ENCODE data around the gene XPR1. TPM values are rescaled to one million over a fixed set of nuclear protein-coding genes. Genes with fewer than 3 reads are reported as not detected.

The XPR1 gene
- total and polyA plus RNA-seq, 10 of the 15 experiments (the other 5 are each of a cell fraction or from before 2014, with no cell fraction given) = 1.1 to 33.9 (median 11.3) TPM

GRCh38 chr1:180909462-180909976 is 277.7 kb downstream of the XPR1 start:
- Histone ChIP-seq H4K20me1 (ENCODE audit: control insufficient read depth, insufficient read depth) (no peaks in the 10 kb centered on the region), H3K4me2 (ENCODE audit: control insufficient read depth, insufficient read depth) (peak overlapping the region; percentile 85), H3K9ac (ENCODE audit: control insufficient read depth, insufficient read depth, low read length) (no peak overlapping the region), H3K9me3 (replicated peaks; ENCODE audit: control insufficient read depth, insufficient read depth, low read length) (no peaks in the 10 kb centered on the region), H3K27me3 (replicated peaks in 1 of 2; ENCODE audit: control insufficient read depth in 2 of 2, insufficient read depth in 2 of 2, low read length in 1 of 2) (peaks cover 0 to 3% of the 10 kb centered on the region in 2 experiments; a peak in 1 of 4 replicates), H2AFZ (ENCODE audit: control insufficient read depth, low read depth, low read length) (no peak overlapping the region), H3K27ac (ENCODE audit: control insufficient read depth, insufficient read depth) (peak overlapping the region; percentile 43; the same call in 1 of the 2 replicates), H3K36me3 (ENCODE audit: control insufficient read depth in 2 of 2, insufficient read depth in 2 of 2, low read length in 1 of 2) (no peaks in the 10 kb centered on the region), H3K79me2 (ENCODE audit: control insufficient read depth, insufficient read depth, low read length) (no peaks in the 10 kb centered on the region), H3K4me3 (peak overlapping the region; percentile 26; the same call in 1 of the 2 replicates), H3K4me1 (ENCODE audit: control insufficient read depth, insufficient read depth, low read length) (peaks cover 22% of the 10 kb centered on the region)
- intact Hi-C loops (cut with micrococcal nuclease; ENCODE audit: unreplicated experiment) (no loop called here), in situ Hi-C loops (cut with MboI) (no loop called here)
- 13% methylated on average over 5 of the region's 5 CpGs for WGBS (ENCODE audit: insufficient coverage, insufficient replicate concordance, low lambda C conversion rate, missing lambda C conversion rate)
- FAIRE-seq (no peak), DNase-seq (ENCODE audit: low read depth, low spot score) (peak; percentile 52), ATAC-seq (peak; percentile 65)
- ChIA-PET CTCF (interaction anchor here (0.7 to 19.8 kb wide), 13 partner anchors 9 to 573 kb away, joined by 3 to 344 read pairs (median 3); partner anchors contain the start of gene CACNA1E), SMC1A (ENCODE audit: uncharacterized antibody, unreplicated experiment) (interaction anchor here (0.6 to 19.3 kb wide), 21 partner anchors 9 to 407 kb away, joined by 3 to 304 read pairs (median 4); partner anchors contain the start of genes ACBD6, MR1 and STX6), POLR2A (interaction anchor here (0.6 to 1.5 kb wide), 9 partner anchors 13 to 243 kb away, joined by 3 to 7 read pairs (median 4); partner anchors contain the start of gene STX6), RAD21 (ENCODE audit: unreplicated experiment) (interaction anchor here (0.6 to 3.0 kb wide), 22 partner anchors 8 to 407 kb away, joined by 3 to 31 read pairs (median 5); partner anchors contain the start of genes ACBD6 and XPR1)
- no TSS peak for BruUV-seq (replicated peaks)
- TF ChIP-seq EGR1 (IDR thresholded peaks at IDR 0.05; ENCODE audit: borderline replicate concordance in 1 of 2, low read depth in 2 of 2, low read length in 2 of 2) (no peak), ZNF687 (IDR thresholded peaks at IDR 0.05) (peak; percentile 54), MAX (IDR thresholded peaks at IDR 0.05; ENCODE audit: low read depth, low read length) (no peak), RELA (IDR thresholded peaks at IDR 0.05; ENCODE audit: borderline replicate concordance, partially characterized antibody) (no peak), NBN (IDR thresholded peaks at IDR 0.05) (peak; percentile 87; the same call in 1 of the 2 replicates), SMARCA5 (IDR thresholded peaks at IDR 0.05) (peak; percentile 93), EP300 (IDR thresholded peaks at IDR 0.05; ENCODE audit: borderline replicate concordance in 1 of 2, control insufficient read depth in 1 of 2, low read depth in 2 of 2, low read length in 2 of 2) (peak in 1 of 2 experiments; percentile 78; a peak in 2 of 4 replicates), NKRF (conservative IDR thresholded peaks at IDR 0.05) (0 out of 2 replicates have a peak, but pooled peaks have one; percentile 41), IKZF2 (IDR thresholded peaks at IDR 0.05) (peak; percentile 6 to 30; a peak in 1 of 4 replicates), MLLT1 (IDR thresholded peaks at IDR 0.05) (no peak), JUND (IDR thresholded peaks at IDR 0.05; ENCODE audit: low read depth, low read length) (no peak), SKIL (IDR thresholded peaks at IDR 0.05; ENCODE audit: low read depth, poor library complexity, severe bottlenecking) (peak; percentile 14)
